Sigmoid colon (tissue), 3 donors: ENCODE results near the gene ADCK1.

Experiments
- CTCF ChIP-seq, 4 experiments: fragments of 450-650 bp in 3 of 4; fragments of 200-600 bp in 1 of 4; IDR thresholded peaks; one replicate each; pipeline ENCODE4 v1.5.1; 2016 to 2019; ENCODE audit warnings: antibody characterized with exemption in 4 of 4, mild to moderate bottlenecking in 3 of 4, moderate library complexity in 2 of 4
- POLR2A ChIP-seq, 2 donors: fragments of 450-650 bp; IDR thresholded peaks; one replicate each; pipeline ENCODE4 v1.6.1; 2016; ENCODE audit warnings: antibody characterized with exemption in 2 of 2, mild to moderate bottlenecking in 2 of 2, moderate library complexity in 2 of 2

GRCh38 chr14:77926942-77927341 lies 127.0 kb downstream of the ADCK1 start:
- TF ChIP-seq POLR2A (IDR thresholded peaks at IDR 0.05), result no peak
- TF ChIP-seq CTCF (IDR thresholded peaks at IDR 0.05), result no peak
